GM04503 (cell line): ENCODE data around the gene GAS1.

ENCODE experiments used
- DNase-seq: peaks from one replicate; pipeline ENCODE4 v3.0.0-alpha.2; 2012; ENCODE audit warnings: low read depth

GAS1 gene

GRCh38 chr9:86921151-86921923 lies 26.0 kb downstream of the GAS1 start:
- no peak for DNase-seq

GRCh38 chr9:86918556-86918955 lies 28.8 kb downstream of the GAS1 start:
- DNase-seq, result no peak

GRCh38 chr9:86912210-86912609 lies 35.1 kb downstream of the GAS1 start:
- DNase-seq, result no peak

- DNase-seq, result no peak
These were observed 37.9 kb downstream of the GAS1 start for GRCh38 chr9:86909388-86909787.

- no peak for DNase-seq
These were observed 39.0 kb downstream of the GAS1 start for GRCh38 chr9:86908261-86908660.

- DNase-seq, result no peak
These were observed 40.0 kb downstream of the GAS1 start for GRCh38 chr9:86907346-86907745.

GRCh38 chr9:86903734-86904085 lies 43.6 kb downstream of the GAS1 start:
- no peak for DNase-seq

GRCh38 chr9:86902991-86903733 lies 44.1 kb downstream of the GAS1 start:
- no peak for DNase-seq

GRCh38 chr9:86902586-86902985 lies 44.7 kb downstream of the GAS1 start:
- DNase-seq, result no peak

GRCh38 chr9:86902176-86902575 lies 45.1 kb downstream of the GAS1 start:
- DNase-seq, result no peak

- DNase-seq, result no peak
These were observed 45.8 kb downstream of the GAS1 start for GRCh38 chr9:86901511-86901910.
